HepG2 (cell line): ENCODE results near the gene CDX1. TPM values are rescaled to one million over a fixed set of nuclear protein-coding genes. Genes with fewer than 3 reads are reported as not detected.

ENCODE experiments used
- ATAC-seq: fragments of 200-7000 bp; cut with Tn5 transposase; 3 replicates; pipeline ENCODE4 v1.9.1; 2020; ENCODE audit warnings: mild to moderate bottlenecking, moderate library complexity
- BruUV-seq: library from RNA; stranded (reverse); fragments of 400-500 nt; replicated peaks from 2 replicates; lab custom pipeline; 2021; lab: Mats Ljungman, UMichigan
- CTCF ChIA-PET: fragments of 300-600 bp; formaldehyde crosslinking; extraction: SDS; loops from one replicate; lab custom pipeline; 2021; ENCODE audit warnings: low total read pairs, inconsistent platforms, low intra/inter-chr PET ratio; lab: Yijun Ruan, JAX
- POLR2A ChIA-PET: fragments of 350-600 bp; sonication (Branson Sonifier 250); formaldehyde crosslinking; loops from one replicate; lab custom pipeline; 2020; ENCODE audit warnings: antibody characterized with exemption, inconsistent platforms; lab: Yijun Ruan, JAX
- DNase-seq: peaks from one replicate; pipeline ENCODE4 v3.0.0-alpha.2; 2015; ENCODE audit warnings: low spot score
- FAIRE-seq: peaks from 3 replicates; lab custom pipeline; 2011; peaks lifted over from hg19 to GRCh38; lab: Jason Lieb, UNC
- H2AFZ ChIP-seq: one replicate; pipeline ENCODE4 v1.6.1; 2011; ENCODE audit warnings: low read length, inconsistent platforms
- H3K27ac ChIP-seq: fragments of 300-600 bp; 3 replicates; pipeline ENCODE4 v1.8.0; 2011; ENCODE audit warnings: mixed run types, mild to moderate bottlenecking, mixed read lengths, low read length, inconsistent platforms; ENCODE audit not compliant: insufficient read depth; ENCODE audit errors: extremely low read length
- H3K27me3 ChIP-seq, 2 experiments: fragments of 200-600 bp in 1 of 2; 2 replicates in 1 of 2; 3 replicates in 1 of 2; pipeline versions ENCODE4 v1.6.0 to v1.8.0; 2011; ENCODE audit warnings: low read length in 2 of 2, mild to moderate bottlenecking in 2 of 2, moderate library complexity in 2 of 2, inconsistent platforms in 1 of 2; ENCODE audit not compliant: insufficient read depth in 2 of 2, control insufficient read depth in 1 of 2
- H3K36me3 ChIP-seq, 2 experiments: fragments of 200-600 bp in 1 of 2; replicated peaks in 1 of 2; 2 replicates in 1 of 2; 3 replicates in 1 of 2; pipeline versions ENCODE4 v1.5.1 to v1.8.0; 2011; ENCODE audit warnings: low read length in 2 of 2, inconsistent platforms in 1 of 2; ENCODE audit not compliant: insufficient read depth in 2 of 2, control insufficient read depth in 1 of 2
- H3K4me1 ChIP-seq: 2 replicates; pipeline ENCODE4 v1.5.1; 2012; ENCODE audit warnings: low read length, inconsistent platforms; ENCODE audit not compliant: insufficient read depth
- H3K4me2 ChIP-seq: 2 replicates; pipeline ENCODE4 v1.6.0; 2011; ENCODE audit warnings: low read depth, low read length, inconsistent platforms
- H3K4me3 ChIP-seq, 3 experiments: fragments of 200-600 bp in 1 of 3; sonication (generic), shearing (Covaris generic) in 1 of 3; replicated peaks in 1 of 3; 2 replicates each; pipeline ENCODE4 v1.5.1; 2011 to 2016; ENCODE audit warnings: low read length in 3 of 3, inconsistent platforms in 2 of 3, low read depth in 2 of 3, mild to moderate bottlenecking in 2 of 3, control low read depth in 1 of 3, mixed read lengths in 1 of 3; ENCODE audit not compliant: insufficient read depth in 1 of 3
- H3K79me2 ChIP-seq: one replicate; pipeline ENCODE4 v1.6.1; 2011; ENCODE audit warnings: low read length, inconsistent platforms; ENCODE audit not compliant: insufficient read depth
- H3K9ac ChIP-seq: 2 replicates; pipeline ENCODE4 v1.6.0; 2011; ENCODE audit warnings: mild to moderate bottlenecking, low read depth, low read length, inconsistent platforms; ENCODE audit not compliant: insufficient read depth
- H3K9me3 ChIP-seq: 2 replicates; pipeline ENCODE4 v1.5.1; 2012; ENCODE audit warnings: mild to moderate bottlenecking, low read length
- H4K20me1 ChIP-seq: 2 replicates; pipeline ENCODE4 v1.6.0; 2011; ENCODE audit warnings: inconsistent platforms, mild to moderate bottlenecking, low read length, moderate library complexity; ENCODE audit not compliant: insufficient read depth
- ATF6 ChIP-seq: sonication (generic); formaldehyde crosslinking; conservative IDR thresholded peaks from 2 replicates; pipeline ENCODE4 v1.4.0; 2020; ENCODE audit warnings: missing genetic modification reagents
- CSRNP2 ChIP-seq: sonication (generic); formaldehyde crosslinking; conservative IDR thresholded peaks from 2 replicates; pipeline ENCODE4 v1.8.0; 2022; ENCODE audit warnings: low read depth, missing genetic modification reagents
- GATAD1 ChIP-seq: IDR thresholded peaks from 2 replicates; pipeline ENCODE4 v1.6.1; 2016; ENCODE audit warnings: missing genetic modification reagents, missing compliant biosample characterization
- HMGXB4 ChIP-seq, 2 experiments: sonication (generic) in 1 of 2; formaldehyde crosslinking in 1 of 2; IDR thresholded peaks; 2 replicates each; pipeline versions ENCODE4 v1.4.0 to v1.6.1; 2018 to 2020; ENCODE audit warnings: missing genetic modification reagents in 2 of 2, borderline replicate concordance in 1 of 2, low read depth in 1 of 2, mild to moderate bottlenecking in 1 of 2, missing biosample characterization in 1 of 2
- MIXL1 ChIP-seq: IDR thresholded peaks from 2 replicates; pipeline ENCODE4 v1.6.1; 2016
- ONECUT2 ChIP-seq: sonication (generic); formaldehyde crosslinking; IDR thresholded peaks from 2 replicates; pipeline ENCODE4 v1.4.0; 2020; ENCODE audit warnings: missing genetic modification reagents
- STAG1 ChIP-seq: sonication (generic); formaldehyde crosslinking; IDR thresholded peaks from 2 replicates; pipeline ENCODE4 v1.4.0; 2020; ENCODE audit warnings: missing genetic modification reagents
- TFE3 ChIP-seq: IDR thresholded peaks from 2 replicates; pipeline ENCODE4 v1.6.1; 2016
- THRA ChIP-seq: sonication (generic); formaldehyde crosslinking; IDR thresholded peaks from 2 replicates; pipeline ENCODE4 v1.4.0; 2020; ENCODE audit warnings: missing genetic modification reagents, borderline replicate concordance
- YY1 ChIP-seq: IDR thresholded peaks from 2 replicates; pipeline ENCODE4 v1.6.1; 2011; ENCODE audit warnings: low read length, low read depth, moderate library complexity, mild to moderate bottlenecking; ENCODE audit not compliant: insufficient read depth, insufficient replicate concordance
- ZNF230 ChIP-seq: sonication (generic); formaldehyde crosslinking; IDR thresholded peaks from 2 replicates; pipeline ENCODE4 v1.4.0; 2020; ENCODE audit warnings: mild to moderate bottlenecking, missing genetic modification reagents
- ZNF263 ChIP-seq: sonication (generic); formaldehyde crosslinking; IDR thresholded peaks from 2 replicates; pipeline ENCODE4 v1.4.0; 2020; ENCODE audit warnings: missing genetic modification reagents
- ZNF782 ChIP-seq: sonication (generic); formaldehyde crosslinking; IDR thresholded peaks from 2 replicates; pipeline ENCODE4 v1.4.0; 2020; ENCODE audit warnings: missing genetic modification reagents, mild to moderate bottlenecking, borderline replicate concordance
- WGBS: methylation state at CpG from one replicate; pipeline ENCODE4 v1.1.6; 2017; ENCODE audit warnings: low lambda C conversion rate; 5-methylcytosine and 5-hydroxymethylcytosine counted together
- in situ Hi-C: cut with HindIII; loops from 2 replicates; pipeline ENCODE4 v1.10.0; 2017; ENCODE audit warnings: low pct_unique_long_range_greater_than_20kb; ENCODE audit not compliant: extremely low pct_ligation_motif_present
- intact Hi-C: fragments of 100-400 bp; cut with micrococcal nuclease; formaldehyde crosslinking; loops from one replicate; pipeline ENCODE4 v1.10.0; 2022; ENCODE audit not compliant: unreplicated experiment
- polyA plus RNA-seq, 8 experiments: library from polyadenylated mRNA; depleted of rRNA in 3 of 8; stranded (reverse) in 7 of 8; unstranded in 1 of 8; fragments of >200 nt; fragmentation: Illumina TruSeq in 4 of 8; extraction: Trizol in 4 of 8; gene quantifications; 2 replicates each; pipeline versions ENCODE4 v1.2.1 to v1.2.3, GENCODE V29; 2011 to 2016; ENCODE audit warnings: low read depth in 4 of 8, missing spikeins in 1 of 8, mixed read lengths in 1 of 8; ENCODE audit not compliant: insufficient read depth in 1 of 8
- total RNA-seq, 5 experiments: library from RNA; depleted of rRNA; stranded (reverse); fragments of >200 nt; fragmentation: Illumina TruSeq; extraction: Trizol; gene quantifications; 2 replicates each; pipeline ENCODE4 v1.2.3, GENCODE V29; 2016; ENCODE audit warnings: low read depth in 1 of 5

Gene CDX1
- total and polyA plus RNA-seq, 2 of the 13 experiments (the other 11 are each of a cell fraction or from before 2014, with no cell fraction given): not detected

GRCh38 chr5:150161242-150162141, 5.1 kb upstream of the CDX1 start:
- in situ Hi-C loops: loop anchor here (5.0 kb wide), 1 partner anchor 56 kb away; no protein-coding TSS in a partner anchor
- peak; percentile 69 for DNase-seq
- peak overlapping the region; percentile 97 for H2AFZ ChIP-seq
- TF ChIP-seq ZNF782 (CRISPR knock-in tag) (peak; percentile 26; the same call in 1 of the 2 replicates), YY1 (peak; percentile 49), ONECUT2 (no peak), MIXL1 (no peak), CSRNP2 (no peak), THRA (CRISPR knock-in tag) (no peak), ATF6 (CRISPR knock-in tag) (no peak), STAG1 (peak; percentile 63), HMGXB4 (CRISPR knock-in tag; IDR thresholded peaks at IDR 0.05; ENCODE audit: borderline replicate concordance in 1 of 2, low read depth in 1 of 2) (peak; percentile 45 to 71; a peak in 3 of 4 replicates), ZNF230 (CRISPR knock-in tag) (no peak), TFE3 (CRISPR knock-in tag) (0 out of 2 replicates have a peak, but pooled peaks have one; percentile 12), ZNF263 (CRISPR knock-in tag) (0 out of 2 replicates have a peak, but pooled peaks have one; percentile 30), GATAD1 (CRISPR knock-in tag) (peak; percentile 43; the same call in 1 of the 2 replicates)

More at GRCh38 chr5:150161242-150162141, 5.1 kb upstream of the CDX1 start:
- Histone ChIP-seq H3K27ac (no peak overlapping the region), H3K36me3 (no peaks in the 10 kb centered on the region), H3K4me3 (peak overlapping the region; percentile 29 to 73 (median 34); a peak in 5 of 6 replicates), H3K27me3 (peaks cover 1 to 2% of the 10 kb centered on the region in 2 experiments; a peak in 3 of 5 replicates), H4K20me1 (no peaks in the 10 kb centered on the region), H3K4me1 (peaks cover 71% of the 10 kb centered on the region), H3K4me2 (peak overlapping the region; percentile 99), H3K9me3 (no peaks in the 10 kb centered on the region), H3K9ac (peak overlapping the region; percentile 52; the same call in 1 of the 2 replicates), H3K79me2 (no peaks in the 10 kb centered on the region)
- intact Hi-C loops: loop anchor here (1.0 to 5.0 kb wide), 4 partner anchors 18 to 191 kb away; no protein-coding TSS in a partner anchor
- ChIA-PET CTCF (interaction anchor here (0.8 to 2.8 kb wide), 5 partner anchors 14 to 94 kb away, joined by 3 to 25 read pairs (median 9); no protein-coding TSS in a partner anchor), POLR2A (interaction anchor here (0.8 to 1.2 kb wide), 2 partner anchors 23 to 24 kb away, joined by 3 to 4 read pairs; no protein-coding TSS in a partner anchor)
- WGBS: 0% methylated on average over 8 of the region's 14 CpGs
- FAIRE-seq (peak; percentile 56), ATAC-seq (peak; percentile 88)
- BruUV-seq: no TSS peak
